GM21737 (cell line): ENCODE data around the gene KCNJ5.
A peak's percentile ranks its signal among the peaks of the same experiment; 100 is the strongest.

ENCODE experiments used
- ATAC-seq: cut with Tn5 transposase; IDR thresholded peaks from one replicate; pipeline ENCODE4 v1.9.1; 2021; ENCODE audit warnings: mild to moderate bottlenecking, moderate library complexity; ENCODE audit not compliant: unreplicated experiment

Gene KCNJ5

DNA sequence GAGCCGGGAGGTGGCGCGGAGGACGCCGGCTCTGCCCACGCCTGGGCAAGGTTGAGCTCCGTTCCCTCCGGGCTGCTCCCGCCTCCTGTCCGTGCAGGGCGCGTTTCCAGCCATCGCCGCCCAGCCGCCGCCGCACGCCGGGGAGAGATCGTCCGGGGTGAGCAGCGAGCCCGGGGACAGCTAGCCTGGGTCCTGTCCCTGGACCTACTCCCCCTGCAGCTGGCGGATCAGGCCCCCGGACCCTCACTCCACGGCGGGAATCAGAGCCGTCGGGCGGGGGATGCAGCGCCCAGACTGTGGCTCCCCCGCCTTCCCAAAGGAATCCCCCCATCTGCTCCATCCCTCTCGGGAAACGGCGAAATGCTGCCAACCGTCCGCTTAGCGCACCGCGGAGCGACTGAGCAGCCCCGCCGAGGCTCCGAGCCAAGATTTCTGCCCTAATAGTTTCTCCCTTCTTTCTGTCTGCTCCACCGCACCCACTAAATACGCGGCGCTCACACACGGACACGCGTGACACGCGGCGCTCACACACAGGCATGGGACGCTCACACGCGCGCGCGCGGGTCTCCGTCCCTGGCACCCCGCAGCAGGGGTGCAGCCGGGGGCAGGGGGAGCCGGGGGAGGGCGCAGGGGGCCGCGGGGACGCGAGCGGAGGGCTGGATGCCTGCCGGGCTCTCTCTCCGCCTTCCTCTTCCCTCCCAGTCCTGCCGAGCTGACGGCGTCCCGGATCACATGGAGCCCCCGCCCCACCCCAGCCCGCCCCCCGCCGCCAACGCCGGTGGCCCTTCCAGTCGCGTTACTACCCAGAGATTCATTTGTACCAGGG is at the start of gene KCNJ5:
KCNJ5 (plus strand) TSS at position 814 of the 826 bp plus-strand sequence. CDS start 19,918 bp downstream, outside the sequence.
- ATAC-seq, result no peak

DNA sequence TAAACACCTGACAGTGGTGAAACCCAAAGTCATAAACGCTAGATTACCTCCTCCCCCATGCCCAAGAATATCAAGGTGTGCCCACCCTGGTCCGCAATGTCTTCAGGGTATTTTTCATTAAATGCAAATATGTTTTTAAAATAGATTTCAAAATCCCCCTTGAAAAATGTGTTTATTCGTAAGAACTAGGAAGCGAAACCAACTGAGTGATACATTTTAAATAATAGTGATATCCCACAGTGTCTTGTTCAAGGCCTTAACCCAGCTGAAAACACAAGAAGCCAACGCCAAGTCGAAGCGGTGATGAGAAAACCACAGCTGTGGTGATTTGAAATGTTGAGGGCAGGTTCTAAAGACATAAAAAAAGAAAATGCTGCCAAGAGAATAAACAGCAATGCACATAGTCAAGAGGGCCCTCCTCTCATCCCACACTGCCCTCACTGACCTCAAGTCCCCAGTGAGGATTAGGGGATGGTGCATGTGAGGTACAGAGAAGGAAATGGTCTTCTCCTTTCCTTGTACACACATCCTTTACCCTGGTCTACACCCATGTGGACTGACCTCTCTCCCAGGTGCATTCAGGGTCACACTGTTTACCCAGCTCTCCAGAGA is 49.6 kb upstream of the KCNJ5 start:
- peak; percentile 48 for ATAC-seq

DNA sequence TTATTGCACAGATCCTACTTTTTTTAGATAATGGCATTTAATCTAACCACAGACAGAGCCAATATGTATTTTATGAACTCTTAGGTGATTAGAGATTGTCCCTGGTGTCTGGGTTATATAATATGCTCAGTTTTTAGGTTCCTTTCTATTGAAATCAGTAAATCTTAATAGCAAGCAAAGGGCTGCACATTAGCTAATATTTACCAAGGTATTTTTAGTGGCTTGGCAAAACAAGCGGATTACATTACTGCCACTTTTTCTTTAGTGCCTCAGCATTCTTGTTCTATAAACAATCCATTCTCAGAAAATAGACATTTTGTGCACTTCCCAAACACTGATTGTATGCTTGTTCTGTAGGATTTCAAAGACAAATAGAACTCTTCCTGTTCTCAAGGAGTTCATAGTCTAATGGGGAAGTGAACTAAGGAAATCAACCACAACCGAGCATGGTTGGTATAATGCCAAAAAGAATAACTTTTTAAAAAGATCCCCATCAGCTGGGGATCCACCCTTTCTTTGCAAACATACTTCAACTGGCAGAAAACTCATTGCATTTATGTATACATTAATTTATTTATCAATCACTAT is 47.9 kb upstream of the KCNJ5 start:
- no peak for ATAC-seq

DNA sequence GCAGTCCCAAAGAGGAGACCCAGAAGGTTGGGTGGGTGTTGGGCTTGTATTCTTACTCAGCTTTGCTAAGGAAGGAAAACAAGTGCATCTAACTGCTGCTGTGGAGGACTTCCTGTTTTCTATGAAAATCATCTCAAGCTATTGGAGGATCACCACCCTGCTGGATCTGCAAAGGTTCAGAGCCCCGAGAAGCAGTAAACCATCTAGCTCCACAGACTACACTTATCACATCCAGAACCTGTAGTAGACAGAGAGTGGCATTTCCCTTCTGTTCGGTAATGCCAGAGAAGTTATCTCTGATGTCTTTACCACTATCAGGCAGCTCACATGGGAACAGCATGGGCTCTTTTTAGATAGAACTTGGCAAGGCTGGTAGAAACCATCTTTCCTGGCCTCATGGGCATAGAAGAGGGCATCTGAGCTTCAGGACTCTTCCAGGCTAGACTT is 45.8 kb upstream of the KCNJ5 start:
- ATAC-seq, result no peak

DNA sequence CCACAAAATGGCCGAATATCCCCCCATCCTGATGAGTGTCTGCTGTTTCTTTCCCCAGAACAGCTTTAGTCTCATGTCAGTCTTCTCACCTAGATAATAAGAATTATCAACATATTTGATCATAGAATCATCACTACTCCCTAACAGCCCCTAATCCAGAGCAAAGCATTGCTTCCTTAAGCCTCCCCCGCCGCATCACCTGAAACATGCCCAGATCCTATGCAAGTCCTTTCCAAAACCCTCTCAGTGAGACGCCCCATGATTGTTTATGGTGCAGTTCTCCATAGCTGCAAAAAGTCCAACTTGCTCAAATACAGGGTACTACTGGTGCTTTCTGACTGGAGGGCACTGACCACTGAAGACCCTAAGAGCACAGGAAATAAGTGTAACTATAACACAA is 44.2 kb upstream of the KCNJ5 start:
- no peak for ATAC-seq

DNA sequence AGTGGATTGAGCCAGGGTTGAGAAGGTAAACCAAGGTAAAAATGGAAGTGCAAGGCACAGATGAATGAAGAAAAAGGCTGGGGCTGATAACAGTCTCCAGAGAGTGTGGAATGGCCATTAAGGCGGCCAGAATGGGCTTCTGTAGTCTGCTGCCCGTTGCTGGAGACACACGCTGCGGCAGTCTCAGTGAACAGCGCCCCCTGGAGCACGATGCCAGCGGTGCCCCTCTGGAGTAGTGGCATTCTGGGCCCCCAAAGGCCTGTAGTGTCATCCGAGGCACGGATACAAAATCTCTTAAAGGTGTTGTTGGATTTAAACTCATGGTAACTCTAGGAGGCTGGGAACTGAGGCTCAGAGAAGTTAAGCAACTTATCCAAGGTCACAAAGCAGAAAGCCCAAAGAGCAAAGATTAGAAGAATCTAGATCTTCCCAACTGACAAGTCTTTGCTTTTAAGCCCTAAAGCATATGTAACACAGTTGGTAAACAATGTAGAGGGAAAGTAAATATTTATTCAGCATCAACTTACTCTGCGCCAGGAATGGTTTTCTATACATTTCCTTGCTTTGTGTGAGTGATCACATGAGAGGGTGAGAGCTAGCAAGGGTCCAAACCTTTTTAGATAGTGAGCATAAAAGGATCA is 42.2 kb upstream of the KCNJ5 start:
- ATAC-seq, result peak; percentile 81

DNA sequence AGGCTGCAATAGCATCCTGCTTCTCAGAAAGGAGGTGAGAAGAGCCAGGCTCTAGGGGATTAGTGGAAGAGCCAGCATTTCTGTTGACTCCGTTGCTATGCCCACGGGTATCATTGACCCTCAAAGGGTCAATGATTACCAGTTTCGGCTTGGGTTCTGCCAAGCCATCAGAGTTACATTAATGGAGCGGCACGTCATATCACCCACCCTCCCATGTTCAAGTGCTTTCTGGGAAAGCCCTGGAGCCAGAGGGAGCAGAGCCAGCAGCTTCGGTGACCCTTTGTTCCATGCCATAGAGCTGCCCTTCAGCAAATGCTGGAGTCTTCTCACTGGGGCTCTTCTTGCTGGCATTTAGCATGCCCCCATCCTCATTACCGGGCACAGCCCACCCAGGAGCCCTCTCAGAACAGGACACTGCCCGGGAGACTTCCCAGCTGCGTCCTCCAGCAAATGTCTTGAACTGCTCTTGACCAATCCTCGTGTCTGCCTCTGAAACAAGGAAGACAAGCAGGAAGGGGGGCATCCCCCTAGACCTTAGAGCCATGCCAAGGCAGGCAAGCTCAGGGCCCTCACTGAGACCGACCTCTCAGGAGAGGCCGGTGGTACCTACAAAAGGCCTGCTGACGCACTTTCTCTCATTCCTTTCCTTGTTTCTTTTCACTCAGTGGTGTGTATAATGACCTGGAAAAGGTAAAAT is 38.7 kb upstream of the KCNJ5 start:
- ATAC-seq, result no peak

DNA sequence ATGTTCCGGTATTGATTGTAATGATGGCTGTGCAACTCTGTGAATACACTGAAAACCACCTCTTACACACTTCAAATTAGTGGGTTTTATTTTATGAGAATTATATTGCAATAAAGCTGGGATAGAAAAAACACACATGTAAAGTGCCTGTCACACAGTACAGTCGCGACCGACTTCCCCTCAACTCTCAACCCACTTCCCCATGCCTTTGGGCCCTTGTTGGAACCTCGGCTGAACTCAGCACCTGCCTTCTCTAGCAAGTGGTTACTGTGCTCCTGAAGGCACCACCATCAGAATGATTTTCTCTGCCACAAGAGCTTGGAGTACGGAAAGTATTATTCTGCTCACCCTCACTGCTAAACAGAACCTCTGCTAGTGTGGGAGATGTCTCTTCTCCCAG is 37.6 kb upstream of the KCNJ5 start:
- no peak for ATAC-seq

DNA sequence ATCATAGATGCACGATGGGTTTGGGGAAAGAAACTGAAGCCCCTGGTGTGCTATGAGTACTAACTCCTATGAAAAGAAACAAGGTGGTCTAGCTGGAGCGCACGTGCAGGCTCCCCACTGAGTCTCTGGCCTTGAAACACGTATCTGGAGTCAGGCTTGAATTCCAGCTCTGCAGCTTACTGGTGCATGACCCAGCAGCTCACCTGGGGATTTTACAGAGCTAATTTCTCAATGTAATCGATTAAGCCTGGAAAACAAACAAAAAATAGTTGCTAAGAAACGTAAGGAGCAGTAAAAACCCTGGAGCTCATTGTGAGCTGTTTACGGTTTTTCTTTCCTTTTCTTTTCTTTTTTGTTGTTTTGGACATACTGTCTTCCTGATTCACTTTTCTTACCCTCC is 36.3 kb upstream of the KCNJ5 start:
- ATAC-seq, result no peak

DNA sequence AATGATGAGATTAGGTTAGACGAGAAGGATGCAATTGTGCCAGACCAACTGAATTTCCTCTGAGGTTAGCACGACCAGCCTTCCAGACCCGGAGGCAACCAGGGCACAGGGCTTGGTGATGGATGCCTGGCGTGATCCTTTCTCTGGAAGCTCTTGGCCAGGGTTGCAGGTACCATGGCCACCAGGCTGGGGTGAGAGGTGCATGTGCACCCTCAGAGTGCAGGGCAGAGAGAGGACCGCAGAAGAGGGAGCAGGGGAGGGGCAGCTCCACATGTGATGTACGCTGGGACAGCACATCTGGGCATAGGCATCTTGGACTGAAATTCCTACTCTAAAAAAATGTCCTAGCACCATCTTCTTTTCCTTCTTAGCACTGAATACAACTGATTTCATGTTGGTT is 34.9 kb upstream of the KCNJ5 start:
- ATAC-seq, result no peak

DNA sequence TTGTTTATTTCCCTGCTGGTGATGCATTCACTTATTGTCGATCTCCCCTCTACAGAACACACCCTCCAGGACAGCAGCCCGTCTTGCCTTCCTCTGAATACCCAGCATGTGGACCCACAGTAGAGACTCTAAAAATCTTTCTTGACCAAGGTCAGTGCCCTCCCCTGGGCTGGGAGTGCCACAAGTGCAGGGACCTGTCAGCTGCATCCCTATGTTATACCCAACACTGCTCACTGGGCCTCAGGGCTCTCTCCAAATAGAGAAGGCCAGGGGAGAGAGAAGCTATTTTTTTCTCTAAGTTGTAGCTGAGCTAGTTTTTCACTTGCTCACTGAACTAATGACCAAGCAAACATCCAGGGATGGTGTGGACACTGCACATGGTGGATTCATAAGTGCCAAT is 33.8 kb upstream of the KCNJ5 start:
- no peak for ATAC-seq

DNA sequence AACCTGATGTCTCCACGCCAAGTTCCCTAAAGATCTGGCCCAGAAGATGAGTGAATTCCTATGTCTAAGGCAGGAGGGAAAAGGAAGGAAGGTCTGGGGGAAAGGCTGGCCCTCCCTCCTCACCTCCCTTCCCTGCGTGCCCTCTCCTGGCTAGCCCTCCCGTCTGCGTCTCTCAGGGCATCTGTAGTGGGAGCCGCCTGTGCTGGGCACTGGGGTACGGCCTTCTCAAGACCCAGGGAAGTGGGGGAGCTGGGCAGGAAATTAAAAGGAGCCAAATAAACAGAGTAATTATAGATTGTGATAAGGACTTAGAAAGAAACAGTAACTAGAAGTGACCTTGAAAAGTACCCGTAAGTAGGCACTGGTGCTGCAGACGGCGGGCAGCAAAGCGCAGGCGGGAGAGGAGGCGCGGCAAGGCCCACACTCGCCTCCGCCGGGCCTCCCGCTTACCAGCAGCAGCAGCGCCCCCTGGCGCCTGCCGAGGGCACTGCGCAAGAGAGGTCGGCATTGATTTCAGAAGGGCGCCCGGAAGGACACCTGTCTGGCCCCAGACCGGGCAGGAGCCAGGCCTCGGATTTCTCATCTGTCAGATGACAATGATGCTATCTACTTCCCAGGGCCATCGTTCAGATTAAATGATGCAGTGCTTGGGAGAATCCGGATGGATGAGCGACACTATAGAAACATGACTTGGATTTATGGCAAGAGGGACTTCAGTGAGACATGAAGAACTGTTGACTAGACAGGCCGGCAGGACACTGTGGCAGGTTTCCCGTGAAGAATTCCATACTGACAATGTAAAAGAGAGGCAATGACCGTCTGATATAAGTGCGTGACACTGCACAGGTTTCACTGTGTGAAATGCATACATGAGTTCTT is 31.4 kb upstream of the KCNJ5 start:
- peak; percentile 87 for ATAC-seq

DNA sequence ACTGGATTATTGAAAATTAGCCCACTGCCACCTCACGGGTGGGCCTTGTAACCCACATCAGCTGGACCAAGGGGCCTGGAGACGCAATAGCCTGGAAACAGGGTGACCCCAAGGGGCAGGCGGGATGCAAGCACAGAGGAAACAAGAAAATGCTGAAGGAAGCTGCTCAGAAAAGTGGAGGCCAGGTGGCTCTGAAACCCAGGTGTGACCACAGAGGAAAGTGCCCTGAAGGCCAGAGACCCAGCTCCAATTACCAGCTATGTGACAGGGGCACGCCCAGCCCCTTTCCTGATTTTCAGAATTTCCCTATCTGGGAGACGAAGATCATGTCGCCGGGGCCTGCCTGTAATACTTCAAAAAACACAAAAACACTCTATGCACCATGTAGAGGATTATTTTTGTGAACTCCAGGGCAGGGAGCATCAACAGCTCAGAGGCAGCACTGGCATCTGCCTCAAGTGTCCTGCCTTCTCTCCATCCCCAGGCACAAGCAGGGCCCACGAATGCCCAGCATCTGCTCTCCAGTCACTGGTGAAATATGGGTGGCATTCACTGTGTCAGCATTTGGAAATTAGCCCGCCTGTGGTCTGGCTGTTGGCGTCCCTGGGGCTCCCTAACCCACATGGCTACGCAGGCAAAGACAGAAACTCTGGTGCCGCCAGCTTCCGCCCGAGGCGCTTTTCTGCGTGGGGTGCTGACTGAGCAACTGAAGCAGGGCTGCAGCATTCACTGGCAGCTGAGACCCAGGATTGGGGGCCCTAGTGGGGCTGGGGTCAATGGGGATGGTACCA is 30.4 kb upstream of the KCNJ5 start:
- no peak for ATAC-seq

DNA sequence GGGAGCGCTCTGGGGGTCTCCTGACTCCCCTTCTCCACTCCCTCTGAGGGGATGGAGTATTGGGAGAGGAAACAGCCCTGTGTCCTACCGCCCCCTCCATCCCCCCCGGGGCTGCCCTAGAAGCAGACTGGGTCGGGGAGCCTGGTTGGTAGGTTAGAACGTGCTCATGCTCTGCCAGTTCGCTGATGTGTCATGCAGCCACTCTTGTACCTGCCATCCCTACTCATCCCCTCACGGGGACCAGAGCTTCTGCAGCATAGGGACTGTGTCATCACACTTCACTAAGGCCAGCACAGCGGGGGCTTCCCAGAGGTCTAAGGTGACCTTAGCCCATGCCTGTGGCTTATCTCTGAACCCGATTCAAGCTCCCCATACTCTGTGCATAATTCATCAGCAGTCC is 28.8 kb upstream of the KCNJ5 start:
- ATAC-seq, result no peak

DNA sequence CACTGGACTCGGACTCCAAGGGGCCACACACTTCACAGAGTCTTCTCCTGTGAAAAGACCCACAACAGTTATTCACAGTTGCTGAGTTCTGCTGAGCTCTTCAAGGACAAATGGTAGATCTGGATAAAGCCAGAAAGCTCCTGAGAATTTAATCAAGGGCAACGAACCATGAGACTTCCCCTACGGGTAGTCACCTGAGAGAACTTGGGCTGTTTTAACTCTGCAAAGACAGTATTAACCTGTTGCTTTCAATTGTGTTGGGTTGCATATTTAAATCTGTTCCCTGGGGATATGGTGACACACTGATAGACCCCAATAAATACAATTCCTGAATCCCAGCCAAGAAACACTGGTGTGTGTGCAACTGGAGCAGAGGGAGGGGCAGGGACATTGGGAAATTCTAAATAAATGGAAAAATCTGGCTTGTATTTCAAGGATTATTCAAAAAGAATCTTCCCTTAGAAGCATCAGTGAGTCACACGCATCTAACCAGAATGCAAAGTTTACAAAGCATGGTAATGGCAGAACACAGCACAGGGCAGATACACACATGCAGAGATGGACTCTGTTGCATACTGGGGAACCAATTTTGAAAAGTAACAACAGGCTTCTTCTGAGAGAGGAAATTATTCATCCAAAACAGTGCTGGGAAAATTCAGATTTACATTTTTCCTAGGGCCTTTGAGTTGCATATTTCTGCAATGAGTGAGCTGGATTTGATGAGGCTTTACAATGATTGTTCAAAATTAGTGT is 28.1 kb upstream of the KCNJ5 start:
- no peak for ATAC-seq

DNA sequence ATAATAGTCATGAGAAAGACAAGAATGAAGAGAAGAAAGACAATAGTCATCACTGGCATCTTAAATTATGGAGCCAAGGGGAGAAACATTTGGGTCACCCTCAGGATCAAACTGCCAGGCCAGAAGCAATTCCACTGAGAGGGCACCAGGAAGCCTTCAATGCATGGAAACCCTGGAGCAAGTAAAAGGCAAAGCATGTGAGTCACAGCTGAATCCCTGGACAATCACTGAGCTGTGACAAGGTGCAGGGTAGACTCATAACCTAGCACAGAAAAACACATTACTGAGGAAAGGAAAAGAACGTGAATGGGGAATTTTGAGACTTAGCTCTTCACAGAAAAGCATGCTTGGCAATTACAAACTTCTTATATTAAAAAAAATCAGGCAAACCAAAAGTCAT is 25.7 kb upstream of the KCNJ5 start:
- no peak for ATAC-seq

DNA sequence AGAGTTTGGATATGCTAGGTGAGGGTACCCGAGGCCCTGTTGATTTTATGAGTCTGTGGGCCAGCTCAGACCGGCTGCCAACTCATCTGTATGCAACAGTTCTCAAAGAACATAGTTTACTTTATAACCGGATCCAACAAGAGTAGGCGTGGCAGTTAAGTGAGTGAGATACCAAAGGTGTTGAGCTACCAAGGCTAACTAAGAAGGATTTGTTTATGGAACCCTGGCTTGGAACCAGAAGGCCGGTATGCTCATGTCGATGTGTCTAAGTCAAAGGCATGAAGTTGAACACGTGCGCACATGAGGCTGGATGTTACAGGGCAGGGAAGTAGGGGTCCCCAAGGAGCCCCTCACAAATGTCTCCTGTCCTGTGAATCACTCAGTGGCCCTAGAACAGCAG is 23.9 kb upstream of the KCNJ5 start, which contains the start of gene KCNJ1:
KCNJ1 (minus strand) TSS at position 20 of the 400 bp plus-strand sequence. CDS start 27,053 bp downstream, outside the sequence.
- ATAC-seq, result no peak
